ENCODE data around the gene FARS2.

GRCh38 chr6:5373430-5373829, 112.1 kb downstream of the FARS2 start:
- TF ChIP-seq GATA2 (IDR thresholded peaks at IDR 0.05; ENCODE audit: low read depth, low read length) (no peak), GATA3 (IDR thresholded peaks at IDR 0.05; ENCODE audit: low read depth, low read length) (no peak)
